CD4-positive, alpha-beta T cell treated with Interleukin-1 beta for 1 hour (primary cell): ENCODE data around the gene ARID1B.
"Not testable (repeated sequence)": the region's sequence is repeated elsewhere in the genome, so short reads cannot be mapped to it uniquely, and the experiment has no call there.

Experiments used
- DNase-seq, 2 donors: peaks; one replicate each; pipeline ENCODE4 v3.0.0-alpha.2; 2020 to 2022

Gene ARID1B

DNA sequence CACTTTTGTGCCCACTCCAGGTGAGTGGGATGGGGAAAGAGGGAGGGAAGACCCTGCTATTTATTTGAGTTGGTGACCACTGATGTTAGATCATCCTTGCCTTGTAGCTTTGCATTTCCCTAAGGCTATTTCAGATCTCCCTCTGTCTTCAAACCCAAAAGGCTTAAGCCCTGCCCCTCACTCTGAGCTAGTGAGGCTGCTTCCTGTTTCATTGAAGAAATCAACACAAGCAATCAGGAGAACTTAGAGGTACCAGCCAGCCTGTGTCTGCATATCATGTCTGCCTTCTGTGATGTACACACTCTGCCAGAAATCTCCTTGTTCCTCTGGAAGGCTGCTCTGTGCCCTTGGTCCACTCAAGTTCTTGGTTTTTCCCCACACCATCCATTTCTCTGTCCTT, 135.3 kb downstream of the ARID1B start:
- peak in 1 of 2 donors; percentile 3 for DNase-seq

DNA sequence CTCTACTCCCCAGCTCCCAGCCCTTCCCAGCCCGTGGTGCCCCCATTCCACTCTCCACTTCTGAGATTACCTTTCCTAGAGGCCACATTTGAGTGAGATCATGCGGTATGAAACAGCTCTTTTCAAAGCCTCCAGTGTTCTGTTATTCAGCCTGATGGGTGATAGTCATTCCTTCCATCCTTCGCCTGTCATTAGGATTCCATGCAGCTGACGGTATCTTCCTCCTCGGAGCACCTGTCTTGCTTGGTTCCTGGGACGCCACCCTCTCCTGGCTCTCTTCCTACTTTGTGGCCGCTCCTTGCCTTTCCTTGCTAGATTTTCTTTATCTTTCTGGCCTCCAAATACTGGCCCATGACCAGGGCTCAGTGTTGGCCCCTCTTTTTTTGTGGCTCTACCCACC, 137.0 kb downstream of the ARID1B start:
- no peak for DNase-seq

DNA sequence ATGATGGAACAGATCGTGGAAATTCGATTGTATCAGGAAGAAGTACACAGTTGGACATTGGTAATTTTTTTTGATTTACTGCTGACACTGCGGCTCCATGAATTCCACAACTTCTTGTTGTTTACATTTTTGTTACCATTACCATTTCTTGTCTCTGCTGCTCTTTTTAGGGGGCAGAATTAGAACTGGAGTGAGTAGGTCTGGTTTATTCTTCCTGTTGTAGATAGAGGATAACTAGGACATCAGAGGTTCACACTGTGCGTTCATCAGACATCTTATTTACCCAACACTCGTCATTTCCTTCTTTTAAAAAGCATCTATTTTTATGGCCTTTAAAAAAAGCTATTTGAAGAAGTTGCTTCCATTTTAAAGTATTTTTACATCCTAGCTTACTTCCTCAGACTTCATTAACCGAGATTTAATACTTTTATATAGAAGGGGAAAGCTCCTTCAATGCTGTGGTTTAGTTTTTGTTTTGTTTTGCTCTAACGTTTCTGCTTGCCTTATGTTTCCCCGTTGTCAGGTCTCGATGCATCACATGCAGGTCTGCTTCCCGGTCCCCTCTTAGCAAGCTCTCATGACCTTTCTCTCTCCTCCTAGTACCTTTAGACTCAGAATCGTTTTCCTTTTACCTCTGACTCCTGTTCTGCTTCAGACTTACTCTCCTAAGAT, 139.1 kb downstream of the ARID1B start:
- DNase-seq, result no peak

DNA sequence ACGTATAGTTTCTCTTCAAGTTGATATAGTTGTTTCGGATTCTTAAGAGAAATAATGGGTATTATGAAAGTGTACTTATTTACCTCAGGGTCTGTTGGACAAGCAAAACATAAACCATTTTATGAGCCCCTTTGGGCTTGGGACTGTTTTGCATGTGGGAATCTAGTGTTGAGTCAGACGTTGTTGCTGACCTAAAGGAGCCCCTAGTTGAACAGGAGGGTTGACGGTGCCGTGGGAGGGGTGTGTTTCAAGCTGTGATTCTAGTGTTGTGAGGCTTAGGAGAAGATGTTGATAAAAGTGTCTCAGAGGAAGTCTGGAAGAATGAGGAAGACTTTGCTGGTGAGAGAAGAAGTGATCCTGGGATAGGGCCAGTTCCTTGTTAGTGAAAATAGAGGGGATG, 140.0 kb downstream of the ARID1B start:
- DNase-seq, result no peak

DNA sequence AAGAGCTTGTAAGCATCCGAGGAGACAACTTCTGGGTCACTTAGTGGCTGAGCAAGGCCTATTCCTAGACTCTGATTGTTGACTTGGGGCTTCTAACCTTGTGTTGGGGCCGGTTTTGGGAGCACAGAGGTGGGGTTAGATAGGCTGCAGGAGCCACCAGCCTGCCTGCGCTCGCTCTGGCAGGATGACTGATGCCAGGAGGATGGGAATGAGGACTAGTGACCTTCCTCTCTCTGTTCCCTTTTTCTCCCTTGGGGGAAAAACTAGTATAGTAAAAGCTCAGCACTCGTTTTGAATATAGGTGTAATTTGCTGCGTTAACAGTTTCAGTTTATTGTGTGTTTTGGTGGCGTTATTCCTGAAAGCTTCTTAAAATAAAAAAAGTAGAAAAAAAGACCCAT, 141.5 kb downstream of the ARID1B start:
- DNase-seq, result no peak

DNA sequence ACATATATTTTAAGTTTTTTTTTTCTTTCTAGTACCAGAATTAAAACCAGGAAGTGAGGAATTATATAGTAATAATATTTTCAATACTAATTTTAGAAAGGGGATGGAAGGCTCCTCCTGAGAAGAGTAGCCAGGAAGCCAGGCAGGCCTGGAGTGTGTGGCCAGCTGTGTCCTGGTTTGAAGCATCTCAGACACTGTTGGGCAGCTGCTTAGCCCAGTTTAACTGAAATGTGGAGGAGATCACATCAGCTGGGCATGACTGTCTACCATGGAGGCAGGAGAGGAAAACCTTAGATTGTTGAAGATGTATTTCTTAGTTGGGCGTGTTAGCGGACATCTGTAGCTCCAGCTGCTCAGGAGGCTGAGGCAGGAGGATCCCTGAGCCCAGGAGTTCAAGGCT, 142.2 kb downstream of the ARID1B start:
- no peak for DNase-seq

DNA sequence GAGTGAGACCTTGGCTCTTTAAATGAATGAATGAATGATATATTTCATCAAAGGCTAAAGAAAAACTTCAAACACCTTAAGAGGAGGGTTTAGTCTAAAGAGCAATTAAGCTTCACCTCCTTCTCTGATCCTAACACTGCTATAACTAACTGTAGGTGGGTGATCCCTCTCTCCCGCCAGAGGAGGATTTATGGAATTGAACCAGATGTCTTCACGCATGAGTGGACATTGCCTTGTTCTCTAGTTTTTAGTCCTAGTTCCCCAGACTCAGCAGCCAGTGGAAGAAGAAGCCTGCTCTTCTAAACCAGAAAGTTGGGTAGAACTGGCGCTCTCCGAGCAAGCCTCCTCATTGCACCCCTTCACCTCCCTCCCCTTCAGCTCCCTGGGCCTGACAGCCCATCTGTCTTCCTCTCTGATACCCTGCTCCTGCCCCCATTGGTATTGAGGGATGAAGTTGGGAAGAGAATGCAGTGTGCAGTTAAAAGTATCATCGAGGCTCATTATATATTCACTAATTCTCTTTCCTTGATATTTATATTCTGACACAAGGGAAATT, 142.7 kb downstream of the ARID1B start:
- no peak for DNase-seq

DNA sequence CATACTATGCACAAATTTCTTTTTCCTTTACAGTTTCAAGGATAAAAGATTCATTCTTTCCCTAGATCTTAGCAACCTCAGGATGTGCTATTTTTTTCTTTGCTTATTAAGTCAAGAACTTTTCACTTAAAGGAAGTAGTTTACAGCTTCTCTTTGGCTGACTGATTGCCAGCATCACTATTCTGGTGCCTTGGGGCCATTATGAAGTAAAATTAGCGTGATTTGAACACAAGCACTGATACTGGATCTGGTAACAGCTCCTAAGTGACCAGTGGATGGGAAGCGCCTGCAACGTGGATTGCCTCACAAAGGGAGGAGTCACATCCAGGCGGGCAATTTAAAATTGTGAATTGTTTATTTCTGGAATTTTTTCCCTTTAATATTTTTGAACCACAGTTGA, 147.1 kb downstream of the ARID1B start:
- DNase-seq, result no peak

DNA sequence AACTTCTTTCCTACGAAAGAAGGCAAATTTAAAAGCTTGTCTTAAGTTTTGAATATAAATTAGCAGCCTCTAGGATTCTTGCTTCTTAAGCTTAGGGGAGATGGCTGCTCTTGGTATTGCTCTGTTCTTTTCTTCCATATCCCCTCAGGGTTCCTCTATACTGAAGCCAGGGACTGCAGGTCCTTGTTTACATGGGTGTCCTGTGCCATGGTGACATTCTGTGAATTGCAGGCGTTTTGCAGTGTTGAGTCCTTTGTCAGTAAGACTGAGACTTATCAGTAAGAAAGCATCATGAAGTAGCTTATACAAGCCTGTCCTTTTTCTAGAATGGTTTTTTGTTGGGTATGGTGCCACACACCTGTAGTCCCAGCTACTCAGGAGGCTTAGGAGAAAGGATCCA, 147.8 kb downstream of the ARID1B start:
- no peak for DNase-seq

DNA sequence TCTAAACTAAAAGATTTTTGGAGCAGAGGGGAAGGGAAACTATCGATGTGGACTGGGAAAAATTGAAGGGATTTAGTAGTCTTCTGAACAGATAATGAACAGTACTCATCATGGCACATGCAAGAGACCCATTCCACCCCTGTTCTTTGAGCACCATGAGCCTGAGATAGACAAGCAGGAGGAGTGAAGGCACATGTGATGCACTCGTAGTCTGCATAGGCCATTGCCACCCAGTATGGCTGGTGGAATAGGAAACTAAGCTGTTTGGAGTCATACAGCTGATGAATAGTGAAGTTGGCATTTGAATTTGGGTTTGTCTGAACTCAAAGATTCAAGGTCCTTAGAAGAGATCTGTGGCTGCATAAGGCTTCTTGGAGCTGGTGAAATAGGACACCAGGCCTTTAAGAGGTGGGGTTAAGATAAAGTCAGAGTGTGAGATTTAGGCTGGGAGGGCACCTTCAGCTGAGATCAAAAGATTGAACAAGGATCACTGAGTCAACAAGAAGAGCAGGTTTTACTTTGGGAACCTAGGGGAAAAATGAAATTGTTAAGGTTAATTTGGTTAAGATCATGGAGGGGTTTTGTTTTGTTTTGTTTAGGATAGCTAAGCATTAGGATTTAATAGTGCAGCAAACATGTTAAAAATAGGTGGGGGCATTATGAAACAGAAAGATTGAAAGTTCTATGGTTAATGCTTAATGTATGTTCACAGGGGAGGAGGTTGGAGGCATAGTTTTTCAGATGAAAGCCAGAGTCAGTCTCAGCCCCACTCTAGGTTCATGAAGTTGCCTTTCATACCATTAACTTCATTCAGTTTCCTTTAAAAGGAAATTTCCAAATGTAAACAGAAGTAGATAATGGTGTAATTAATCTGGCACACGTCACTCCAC, 148.8 kb downstream of the ARID1B start:
- DNase-seq, result no peak

DNA sequence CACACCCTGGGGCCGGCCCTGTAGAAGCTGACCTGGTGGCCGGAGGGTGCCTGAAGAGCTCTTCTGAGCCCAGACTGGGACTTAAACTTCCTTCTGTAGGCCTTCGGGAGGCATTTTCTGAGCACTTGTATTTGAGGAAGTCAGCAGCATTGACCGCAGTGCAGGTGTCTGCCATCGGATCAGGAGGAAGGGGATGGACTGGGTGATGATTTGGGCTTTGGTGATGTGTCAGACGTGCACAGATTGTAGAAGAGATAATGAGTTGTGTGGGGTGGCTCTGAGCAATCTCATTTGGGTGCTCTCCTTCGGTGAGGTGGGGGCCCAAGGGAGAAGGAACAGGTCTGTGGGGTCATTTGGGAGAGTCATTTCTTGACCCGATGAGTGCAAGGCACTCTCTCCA, 150.9 kb downstream of the ARID1B start:
- no peak for DNase-seq

DNA sequence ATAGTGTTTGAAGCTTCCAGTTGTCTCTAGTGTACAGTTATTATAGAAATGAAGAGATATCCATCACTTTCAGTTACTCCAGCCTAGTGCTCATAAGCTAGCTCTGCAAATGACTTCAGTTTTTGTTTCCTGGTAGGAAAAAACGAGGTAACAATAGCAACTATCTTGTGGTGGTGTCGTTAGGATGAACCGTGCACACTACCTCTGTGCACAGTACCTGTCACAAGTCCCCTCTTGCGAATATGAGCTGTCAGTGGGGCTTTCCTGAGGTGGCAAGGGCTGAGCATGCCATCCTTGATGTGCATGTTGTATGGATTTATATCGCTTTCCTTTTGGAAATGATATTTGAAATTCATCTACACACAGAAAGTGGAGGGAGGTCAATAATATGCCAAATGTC, 151.8 kb downstream of the ARID1B start:
- DNase-seq, result no peak

DNA sequence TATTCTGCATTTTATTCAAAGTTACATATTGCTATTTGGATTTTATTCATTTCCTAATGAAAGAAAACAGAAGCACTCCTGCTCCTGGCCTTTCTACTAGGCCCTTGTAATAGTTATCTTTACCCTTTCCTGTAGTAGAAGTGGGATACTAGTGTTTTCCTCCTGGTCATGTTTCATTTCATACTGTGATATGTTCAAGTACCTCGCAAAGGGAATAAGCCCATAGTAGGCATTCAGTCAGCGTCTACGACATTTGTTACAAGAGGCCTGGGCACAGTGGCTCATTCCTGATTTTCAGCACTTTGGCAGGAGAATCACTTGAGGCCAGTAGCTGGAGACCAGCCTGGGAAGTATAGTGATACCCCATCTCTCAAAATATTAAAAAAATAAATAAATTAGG, 154.1 kb downstream of the ARID1B start:
- DNase-seq, result no peak

DNA sequence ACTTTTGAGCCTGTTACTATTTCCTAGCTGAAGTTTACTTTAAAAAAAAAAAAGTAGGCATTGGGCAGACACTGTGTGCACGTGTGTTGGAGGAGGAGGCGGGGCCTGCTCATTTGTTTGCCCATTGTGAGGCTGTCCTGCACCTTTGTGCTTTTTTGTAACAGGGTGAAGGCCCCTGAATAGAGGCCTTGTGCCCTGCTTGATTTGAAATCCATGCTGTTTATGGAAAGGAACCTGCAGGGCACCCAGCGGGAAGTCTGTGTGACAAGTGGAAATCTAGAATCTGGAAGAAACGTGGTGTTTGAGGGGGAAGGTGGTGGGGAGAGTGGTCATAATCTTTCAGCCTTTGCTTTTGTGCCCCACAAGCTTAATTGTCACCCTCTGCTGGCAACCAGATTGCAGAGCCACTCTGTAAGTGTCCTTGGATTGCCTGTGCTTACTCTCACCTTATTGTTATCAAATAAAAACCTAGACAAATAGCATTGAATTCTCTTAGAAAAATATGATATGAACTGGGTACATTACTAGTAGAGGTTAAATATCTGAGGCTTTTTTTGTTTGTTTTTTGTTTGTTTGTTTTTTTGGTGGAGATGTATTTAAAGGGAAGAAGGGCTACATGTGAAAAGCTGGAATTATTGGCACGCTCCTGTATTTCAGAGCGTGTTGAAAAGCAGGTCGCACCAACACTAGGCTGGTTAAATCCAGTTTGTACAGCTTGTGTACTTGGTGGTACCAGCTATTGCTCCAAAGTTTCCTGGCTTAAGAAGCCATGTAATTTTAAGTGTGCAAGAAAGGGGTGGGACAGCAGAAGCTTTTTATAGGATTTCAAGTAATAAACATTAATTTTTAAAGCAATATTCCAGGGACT, 156.3 kb downstream of the ARID1B start:
- DNase-seq, result no peak

DNA sequence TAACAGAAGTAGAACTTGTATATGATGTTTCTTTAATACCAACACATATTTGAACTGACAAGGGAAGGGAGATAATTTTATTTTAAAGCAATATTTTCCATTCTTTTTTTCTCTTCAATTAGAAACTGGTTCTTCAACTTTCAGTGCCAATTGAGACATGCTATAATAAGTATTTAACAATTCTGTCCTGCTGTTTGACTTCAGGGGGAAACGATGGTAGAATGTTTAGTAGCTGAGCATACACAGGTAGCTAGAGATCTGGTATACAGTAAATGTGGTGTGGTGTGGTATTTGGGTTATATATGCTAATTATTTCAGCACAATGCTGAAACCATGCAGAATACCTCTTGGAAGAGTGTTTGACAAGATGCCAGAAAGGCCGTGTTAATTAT, 156.9 kb downstream of the ARID1B start:
- no peak for DNase-seq

DNA sequence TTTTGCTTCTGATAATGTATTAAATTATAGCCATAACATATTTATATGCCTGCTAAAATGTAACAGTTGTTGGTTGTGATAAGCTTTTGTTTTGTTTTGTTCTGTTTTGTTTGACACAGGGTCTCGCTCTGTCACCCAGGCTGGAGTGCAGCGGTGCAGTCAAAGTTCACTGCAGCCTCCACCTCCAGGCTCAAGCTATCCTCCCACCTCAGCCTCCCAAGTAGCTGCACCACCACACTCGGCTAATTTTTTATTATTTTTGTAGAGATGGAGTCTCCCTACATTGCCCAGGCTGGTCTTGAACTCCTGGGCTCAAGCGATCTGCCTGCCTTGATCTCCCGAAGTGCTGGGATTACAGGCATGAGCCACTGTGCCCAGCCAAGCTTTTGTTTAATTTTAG, 157.8 kb downstream of the ARID1B start:
- DNase-seq, result no peak

DNA sequence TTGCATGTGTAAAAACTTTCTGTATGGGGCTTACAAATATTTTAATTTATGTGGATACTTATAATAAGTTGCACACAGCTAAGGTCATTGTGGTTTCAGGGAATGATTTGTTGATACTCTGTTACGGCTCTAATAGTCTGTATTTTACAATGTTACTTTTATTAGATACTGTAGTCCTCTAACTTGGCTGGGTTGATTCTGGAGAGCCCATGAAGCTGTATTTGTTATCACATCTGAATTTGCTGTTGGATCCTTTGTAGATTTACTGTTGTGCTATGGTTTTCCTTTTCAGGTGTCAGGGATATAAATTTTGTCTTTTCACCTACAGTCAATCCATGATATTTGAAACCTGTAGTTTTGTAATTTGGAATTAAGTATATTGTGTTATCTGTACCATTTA, 161.0 kb downstream of the ARID1B start:
- DNase-seq, result no peak

DNA sequence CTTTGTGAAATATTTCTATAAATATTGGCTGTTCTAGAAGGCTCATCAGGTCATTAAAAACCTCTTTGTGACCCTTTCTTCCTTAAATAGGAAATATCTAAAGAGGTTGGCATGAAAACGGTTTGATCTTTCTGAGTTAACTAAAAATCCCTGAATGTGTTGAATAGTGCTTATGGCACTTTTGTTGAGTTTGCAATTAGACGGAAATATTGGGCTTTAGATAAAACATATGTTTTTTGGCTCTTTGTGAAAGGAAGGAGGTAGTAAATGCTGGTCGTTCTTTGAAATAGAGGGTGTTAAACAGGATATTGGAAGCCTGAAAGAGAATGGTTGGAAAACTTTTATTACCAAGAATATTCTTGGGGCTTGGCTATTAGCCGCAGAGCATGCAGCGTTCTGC, 163.0 kb downstream of the ARID1B start:
- no peak for DNase-seq

DNA sequence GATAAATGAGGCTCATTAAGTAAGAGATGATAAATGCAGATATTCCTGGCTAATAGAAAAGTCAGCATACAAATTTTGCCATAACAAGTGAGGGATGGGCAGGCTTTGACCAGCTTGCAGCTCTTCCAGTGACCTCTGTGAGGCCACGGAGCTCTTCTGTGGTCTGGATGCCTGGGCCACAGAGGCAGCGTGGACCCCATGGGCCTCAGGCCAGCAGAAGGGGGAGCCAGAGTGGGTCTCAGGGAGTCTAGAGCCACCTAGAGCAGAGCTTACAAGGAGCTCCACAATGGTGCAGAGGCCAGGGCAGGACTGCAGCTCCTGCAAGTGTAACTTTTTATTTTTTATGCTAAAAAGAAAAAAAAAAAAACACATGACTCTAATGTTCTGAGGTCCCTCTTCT, 165.1 kb downstream of the ARID1B start:
- no peak for DNase-seq

DNA sequence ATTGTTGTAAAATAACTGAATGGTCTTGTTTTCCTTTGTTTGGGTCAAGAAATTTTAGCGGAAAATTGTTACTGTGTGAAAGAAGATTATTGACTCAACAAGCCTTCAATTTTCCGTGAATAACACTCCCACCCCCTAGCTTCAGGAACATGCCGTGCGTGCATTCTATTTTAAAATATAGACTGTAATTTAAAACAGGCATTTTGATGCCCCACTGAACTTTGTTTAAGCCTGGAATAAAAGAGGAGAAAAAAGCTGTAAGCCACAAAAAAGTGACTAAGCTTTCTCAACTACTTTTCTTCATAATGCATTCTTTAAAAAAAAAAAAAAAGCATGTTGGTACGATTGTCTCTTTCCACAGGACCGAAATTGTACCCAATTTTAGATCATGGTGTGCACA, 166.0 kb downstream of the ARID1B start:
- DNase-seq, result no peak

DNA sequence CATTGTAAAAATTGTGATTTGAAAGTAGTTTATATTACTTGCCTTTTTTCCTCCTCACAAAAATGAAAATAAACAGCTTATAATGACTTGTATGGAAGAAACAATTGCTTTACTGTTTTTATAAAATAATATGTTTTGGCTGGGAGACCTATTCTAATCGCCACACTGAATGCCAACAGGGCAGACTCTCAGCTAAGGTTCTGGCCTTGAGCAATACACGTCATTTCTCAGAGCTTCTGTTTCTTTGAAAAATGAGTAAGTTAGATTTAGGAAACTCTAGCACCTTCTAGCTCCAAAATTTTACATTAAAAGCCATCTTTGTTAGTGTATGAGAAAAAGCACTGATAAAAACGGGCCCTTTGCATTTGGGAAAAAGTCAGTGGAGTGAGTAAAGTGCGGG, 166.6 kb downstream of the ARID1B start:
- no peak for DNase-seq

DNA sequence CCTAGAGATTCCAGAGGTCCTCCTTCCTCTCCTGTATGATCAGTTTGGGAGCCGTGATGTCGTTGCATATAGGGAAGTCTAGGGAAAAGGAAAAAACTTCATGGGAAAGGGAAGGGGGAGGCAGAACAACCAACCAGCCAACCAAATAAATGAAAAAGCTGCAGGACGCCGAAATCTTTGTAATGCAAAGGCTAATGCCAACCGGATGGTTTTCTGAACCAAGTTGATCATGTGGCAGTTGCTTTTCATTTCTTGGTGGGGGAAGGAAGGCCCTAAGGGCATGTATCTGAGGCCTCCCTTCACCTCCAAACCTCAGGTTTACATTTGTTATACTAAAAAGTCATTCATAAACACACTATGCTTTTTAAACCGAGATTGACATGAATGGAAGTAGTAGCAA, 167.2 kb downstream of the ARID1B start:
- no peak for DNase-seq

DNA sequence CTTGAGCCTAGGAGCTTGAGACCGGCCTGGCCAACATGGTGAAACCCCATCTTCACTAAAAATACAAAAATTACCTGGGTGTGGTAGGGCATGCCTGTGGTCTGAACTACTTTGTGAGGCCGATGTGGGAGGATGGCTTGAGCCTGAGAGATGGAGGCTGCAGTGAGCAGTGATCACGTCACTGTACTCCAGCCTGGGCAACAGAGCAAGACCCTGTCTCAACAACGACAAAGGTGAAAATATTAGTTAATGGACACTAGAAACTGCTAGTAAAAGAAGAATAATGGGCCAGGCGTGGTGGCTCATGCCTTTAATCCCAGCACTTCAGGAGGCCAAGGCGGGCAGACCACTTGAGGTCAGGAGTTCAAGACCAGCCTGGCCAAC, 168.6 kb downstream of the ARID1B start:
- DNase-seq, result not testable (repeated sequence)
